ENCODE measurements around the gene ARFRP1. TPM values are rescaled to one million over a fixed set of nuclear protein-coding genes. Genes with fewer than 3 reads are reported as not detected.
A peak's percentile ranks its signal among the peaks of the same experiment; 100 is the strongest.
"Not testable (repeated sequence)": the region's sequence is repeated elsewhere in the genome, so short reads cannot be mapped to it uniquely, and the experiment has no call there.

The ARFRP1 gene
- total RNA-seq, 4 donors from 2014 or later, result 25.5 to 44.3 (median 40.9) TPM

DNA sequence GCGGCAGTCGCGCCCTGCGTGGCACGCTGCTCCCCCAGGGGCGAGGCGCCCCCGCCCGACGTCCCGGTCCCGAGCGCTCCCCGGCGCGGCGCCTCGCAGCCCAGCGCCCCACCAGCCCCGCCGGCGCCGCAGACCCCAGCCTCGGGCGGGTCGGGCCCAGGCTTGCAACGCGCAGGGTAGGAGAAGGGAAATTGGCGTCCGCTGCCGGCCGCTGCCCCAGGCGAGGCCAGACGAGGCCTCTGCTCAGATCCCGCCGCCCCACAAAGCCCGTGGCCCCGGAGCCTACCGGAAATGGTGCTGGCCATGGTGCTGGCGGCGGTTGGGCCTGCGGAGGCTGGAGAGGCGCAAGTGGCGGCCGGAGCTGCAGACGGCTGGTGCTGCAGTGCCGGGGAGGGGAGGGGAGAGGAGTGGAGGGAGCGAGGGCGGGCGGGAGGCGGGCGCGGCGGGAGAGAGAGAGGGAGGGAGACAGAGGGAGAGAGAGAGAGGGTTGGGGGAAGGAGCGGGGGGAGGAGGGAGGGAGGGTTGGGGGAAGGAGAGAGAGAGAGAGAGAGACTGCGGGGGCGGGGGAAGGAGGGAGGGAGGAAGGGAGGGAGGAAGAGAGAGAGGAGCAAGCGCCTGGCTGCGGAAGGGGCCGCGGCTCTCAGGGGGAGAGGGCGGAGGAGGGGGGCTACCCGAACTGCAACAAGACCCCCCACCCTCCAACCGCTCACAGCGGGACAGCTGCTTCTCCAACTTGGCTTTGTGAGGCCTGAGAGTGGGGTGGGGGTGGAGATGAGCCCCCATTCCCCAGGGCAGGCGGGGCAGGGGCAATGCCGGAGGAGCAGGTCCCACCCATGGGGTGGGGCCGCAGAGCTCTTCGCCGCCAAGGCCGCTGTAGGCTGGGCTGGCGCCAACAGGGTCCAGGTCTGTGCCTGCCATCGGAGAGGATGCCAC, 54.5 kb downstream of the ARFRP1 start, which contains the start of gene STMN3:
Gene STMN3, minus strand, starts transcription at position 384 of the 933 bp plus-strand sequence. Its CDS starts 79 bp downstream, at position 305.
- ATAC-seq (ENCODE audit: low FRiP score), result peak; percentile 67
- DNase-seq (ENCODE audit: low spot score), result peak; percentile 62
- TF ChIP-seq, protein P1, sequence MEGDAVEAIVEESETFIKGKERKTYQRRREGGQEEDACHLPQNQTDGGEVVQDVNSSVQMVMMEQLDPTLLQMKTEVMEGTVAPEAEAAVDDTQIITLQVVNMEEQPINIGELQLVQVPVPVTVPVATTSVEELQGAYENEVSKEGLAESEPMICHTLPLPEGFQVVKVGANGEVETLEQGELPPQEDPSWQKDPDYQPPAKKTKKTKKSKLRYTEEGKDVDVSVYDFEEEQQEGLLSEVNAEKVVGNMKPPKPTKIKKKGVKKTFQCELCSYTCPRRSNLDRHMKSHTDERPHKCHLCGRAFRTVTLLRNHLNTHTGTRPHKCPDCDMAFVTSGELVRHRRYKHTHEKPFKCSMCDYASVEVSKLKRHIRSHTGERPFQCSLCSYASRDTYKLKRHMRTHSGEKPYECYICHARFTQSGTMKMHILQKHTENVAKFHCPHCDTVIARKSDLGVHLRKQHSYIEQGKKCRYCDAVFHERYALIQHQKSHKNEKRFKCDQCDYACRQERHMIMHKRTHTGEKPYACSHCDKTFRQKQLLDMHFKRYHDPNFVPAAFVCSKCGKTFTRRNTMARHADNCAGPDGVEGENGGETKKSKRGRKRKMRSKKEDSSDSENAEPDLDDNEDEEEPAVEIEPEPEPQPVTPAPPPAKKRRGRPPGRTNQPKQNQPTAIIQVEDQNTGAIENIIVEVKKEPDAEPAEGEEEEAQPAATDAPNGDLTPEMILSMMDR (IDR thresholded peaks at IDR 0.05), result no peak

DNA sequence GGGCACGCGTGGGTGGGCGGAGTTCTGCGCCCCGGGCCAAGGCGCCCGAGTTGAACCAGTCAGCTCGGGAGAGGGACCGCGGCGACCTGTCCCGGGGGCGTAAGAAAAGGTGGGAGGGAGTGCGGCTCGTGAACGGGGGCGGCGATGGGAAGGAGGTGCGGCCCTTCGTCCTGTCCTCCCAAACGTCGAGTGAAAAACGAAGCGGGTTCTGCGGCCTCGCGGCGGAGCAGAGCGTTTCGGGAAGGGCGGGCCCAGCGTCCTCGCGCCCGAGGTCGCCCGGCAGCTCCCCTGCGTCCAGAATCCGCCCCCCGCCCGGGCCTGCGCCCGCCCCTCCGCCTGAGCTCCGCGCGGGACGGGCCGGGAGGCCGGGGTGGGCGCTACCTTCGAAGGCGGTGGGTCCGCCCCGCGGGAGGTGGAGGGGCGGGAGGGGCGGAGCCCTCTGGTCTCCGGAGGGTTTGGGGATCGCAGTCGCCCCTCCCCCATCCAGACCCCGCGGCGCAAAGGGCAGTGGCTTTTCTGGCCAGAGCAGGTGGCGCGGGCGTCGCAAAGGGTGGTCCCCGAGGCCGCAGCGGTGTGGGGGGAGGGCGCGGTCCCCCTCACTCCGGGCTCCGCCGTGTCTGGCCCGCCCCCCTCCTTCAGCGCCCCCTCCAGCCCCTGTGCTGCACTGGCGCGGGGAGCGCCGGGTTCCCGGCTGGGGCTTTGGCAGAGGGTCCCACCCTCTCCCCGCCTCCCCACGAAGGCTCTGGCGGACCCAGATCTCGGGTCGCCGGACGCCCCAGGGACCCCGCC, 55.4 kb downstream of the ARFRP1 start:
- peak; percentile 13 for ATAC-seq (ENCODE audit: low FRiP score)
- DNase-seq (ENCODE audit: low spot score), result no peak
- TF ChIP-seq, protein P1 (IDR thresholded peaks at IDR 0.05), result no peak

DNA sequence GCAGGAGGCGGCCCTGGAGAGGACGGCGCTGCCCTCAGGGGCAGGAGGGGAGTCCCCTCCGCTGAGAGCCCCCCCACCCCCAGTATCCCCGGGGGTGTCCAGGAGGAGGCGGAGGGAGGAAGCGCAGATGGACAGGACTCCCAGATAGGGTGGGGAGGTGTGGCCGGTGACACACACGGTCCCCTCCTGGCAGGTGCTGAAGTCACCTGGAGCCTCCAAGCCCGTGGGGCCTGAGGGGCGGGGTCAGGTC, 55.9 kb downstream of the ARFRP1 start:
- peak; percentile 22 for ATAC-seq (ENCODE audit: low FRiP score)
- no peak for DNase-seq (ENCODE audit: low spot score)
- TF ChIP-seq, protein P1 (IDR thresholded peaks at IDR 0.05), result no peak

DNA sequence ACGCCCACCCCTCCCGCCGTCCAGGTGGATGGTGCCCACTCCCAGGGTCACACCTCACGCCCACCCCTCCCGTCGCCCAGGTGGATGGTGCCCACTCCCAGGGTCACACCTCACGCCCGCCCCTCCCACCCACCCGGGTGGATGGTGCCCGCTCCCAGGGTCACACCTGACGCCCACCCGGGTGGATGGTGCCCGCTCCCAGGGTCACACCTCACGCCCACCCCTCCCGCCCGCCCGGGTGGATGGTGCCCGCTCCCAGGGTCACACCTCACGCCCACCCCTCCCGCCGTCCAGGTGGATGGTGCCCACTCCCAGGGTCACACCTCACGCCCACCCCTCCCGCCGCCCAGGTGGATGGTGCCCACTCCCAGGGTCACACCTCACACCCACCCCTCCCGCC, 57.3 kb downstream of the ARFRP1 start:
- DNase-seq (ENCODE audit: low spot score); ATAC-seq (ENCODE audit: low FRiP score): not testable (repeated sequence)

DNA sequence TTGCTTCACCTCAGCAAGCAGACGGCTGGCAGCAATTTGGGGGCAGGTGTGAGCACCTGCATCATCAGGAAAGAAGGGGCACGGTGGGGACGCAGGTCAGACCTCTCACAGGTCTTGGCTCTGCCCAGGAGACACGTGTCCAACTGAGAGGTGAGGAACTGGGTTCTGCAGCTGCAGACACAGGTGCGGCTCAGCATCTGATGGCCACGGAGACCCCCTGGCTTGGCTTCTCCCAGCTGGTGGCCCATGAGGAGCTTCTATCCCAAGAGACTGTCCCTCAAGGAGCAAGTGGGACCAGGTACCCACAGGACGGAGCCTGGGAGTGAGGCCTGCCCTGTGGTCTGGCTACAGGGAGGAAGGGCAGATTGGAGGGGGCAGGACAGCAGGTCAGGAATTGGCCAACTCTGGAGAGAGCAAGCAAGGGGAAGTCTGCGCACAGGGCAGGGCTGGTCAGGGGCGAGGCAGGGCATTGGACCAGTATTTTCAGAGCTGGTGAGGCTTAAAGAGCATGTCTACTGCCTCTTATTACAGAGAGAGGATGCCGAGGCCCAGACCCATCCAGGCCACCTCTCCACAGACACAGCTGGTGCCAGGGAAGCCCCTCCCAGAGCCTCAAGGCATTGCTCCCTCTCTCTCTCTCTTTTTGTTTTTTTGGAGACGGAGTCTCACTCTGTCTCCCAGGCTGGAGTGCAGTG, 58.7 kb downstream of the ARFRP1 start:
- ATAC-seq (ENCODE audit: low FRiP score) (no peak), DNase-seq (ENCODE audit: low spot score) (no peak)
- TF ChIP-seq, protein P1 (IDR thresholded peaks at IDR 0.05), result no peak

Small RNAs within 50 kb of the gene (small RNA-seq; reads per million reads assigned to genes)
- gene LIME1 (not detected), gene TNFRSF6B (not detected)

Other genes with a start within 250 kb of the ARFRP1 start
- gene KCNQ2, start 235.3 kb downstream of the ARFRP1 start, total RNA-seq, result not detected
- 1 to 10 TPM in 3 of 4 donors, not detected in 1; 2.1 to 4.7 (median 2.8) TPM for gene EEF1A2, start 208.9 kb downstream of the ARFRP1 start, total RNA-seq
- gene PPDPF, start 187.2 kb downstream of the ARFRP1 start, total RNA-seq, result 100 to 1,000 TPM in 1 of 4 donors, 10 to 100 TPM in 3; 22.2 to 108 (median 75.8) TPM
- under 1 TPM in 3 of 4 donors, not detected in 1; 0.12 to 0.63 (median 0.28) TPM for gene PTK6, start 170.6 kb downstream of the ARFRP1 start, total RNA-seq
- not detected for gene SRMS, start 160.2 kb downstream of the ARFRP1 start, total RNA-seq
- gene FNDC11, start 153.8 kb downstream of the ARFRP1 start, total RNA-seq, result under 1 TPM in 2 of 4 donors, not detected in 2; 0.19 to 0.38 TPM
- gene HELZ2, start 133.7 kb downstream of the ARFRP1 start, total RNA-seq, result 10 to 100 TPM; 12.1 to 58.1 (median 31.8) TPM
- 10 to 100 TPM in 1 of 4 donors, 1 to 10 TPM in 3; 6.6 to 12.8 (median 9.2) TPM for gene GMEB2, start 80.9 kb downstream of the ARFRP1 start, total RNA-seq
- 10 to 100 TPM in 2 of 4 donors, 1 to 10 TPM in 2; 7.6 to 17.4 (median 12.0) TPM for gene STMN3, start 54.6 kb downstream of the ARFRP1 start, total RNA-seq
- 10 to 100 TPM; 10.2 to 34.4 (median 21.6) TPM for gene RTEL1, start 49.7 kb downstream of the ARFRP1 start, total RNA-seq
- gene TNFRSF6B, start 11.3 kb downstream of the ARFRP1 start, total RNA-seq, result 10 to 100 TPM; 10.5 to 91.9 (median 12.3) TPM
- 10 to 100 TPM; 13.2 to 34.5 (median 20.6) TPM for gene ZGPAT, start 63 bp upstream of the ARFRP1 start, total RNA-seq
- 10 to 100 TPM in 2 of 4 donors, 1 to 10 TPM in 2; 7.4 to 21.1 (median 14.0) TPM for gene LIME1, start 28.7 kb upstream of the ARFRP1 start, total RNA-seq
- gene SLC2A4RG, start 31.8 kb upstream of the ARFRP1 start, total RNA-seq, result 10 to 100 TPM; 25.3 to 82.0 (median 40.9) TPM
- 10 to 100 TPM; 11.1 to 65.3 (median 17.8) TPM for gene ZBTB46, start 123.3 kb upstream of the ARFRP1 start, total RNA-seq
- not detected for gene ABHD16B, start 153.5 kb upstream of the ARFRP1 start, total RNA-seq
- 100 to 1,000 TPM; 102 to 131 (median 113) TPM for gene TPD52L2, start 157.3 kb upstream of the ARFRP1 start, total RNA-seq
- 10 to 100 TPM; 29.9 to 56.3 (median 45.4) TPM for gene DNAJC5, start 187.2 kb upstream of the ARFRP1 start, total RNA-seq
- 10 to 100 TPM; 25.7 to 48.9 (median 30.3) TPM for gene UCKL1, start 248.4 kb upstream of the ARFRP1 start, total RNA-seq